ENCODE measurements around the gene KANK2. TPM values are rescaled to one million over a fixed set of nuclear protein-coding genes. Genes with fewer than 3 reads are reported as not detected.

KANK2 gene
- total and polyA plus RNA-seq, 7 experiments from 2014 or later, result 0.32 to 2.9 (median 0.53) TPM; not detected in 2

DNA sequence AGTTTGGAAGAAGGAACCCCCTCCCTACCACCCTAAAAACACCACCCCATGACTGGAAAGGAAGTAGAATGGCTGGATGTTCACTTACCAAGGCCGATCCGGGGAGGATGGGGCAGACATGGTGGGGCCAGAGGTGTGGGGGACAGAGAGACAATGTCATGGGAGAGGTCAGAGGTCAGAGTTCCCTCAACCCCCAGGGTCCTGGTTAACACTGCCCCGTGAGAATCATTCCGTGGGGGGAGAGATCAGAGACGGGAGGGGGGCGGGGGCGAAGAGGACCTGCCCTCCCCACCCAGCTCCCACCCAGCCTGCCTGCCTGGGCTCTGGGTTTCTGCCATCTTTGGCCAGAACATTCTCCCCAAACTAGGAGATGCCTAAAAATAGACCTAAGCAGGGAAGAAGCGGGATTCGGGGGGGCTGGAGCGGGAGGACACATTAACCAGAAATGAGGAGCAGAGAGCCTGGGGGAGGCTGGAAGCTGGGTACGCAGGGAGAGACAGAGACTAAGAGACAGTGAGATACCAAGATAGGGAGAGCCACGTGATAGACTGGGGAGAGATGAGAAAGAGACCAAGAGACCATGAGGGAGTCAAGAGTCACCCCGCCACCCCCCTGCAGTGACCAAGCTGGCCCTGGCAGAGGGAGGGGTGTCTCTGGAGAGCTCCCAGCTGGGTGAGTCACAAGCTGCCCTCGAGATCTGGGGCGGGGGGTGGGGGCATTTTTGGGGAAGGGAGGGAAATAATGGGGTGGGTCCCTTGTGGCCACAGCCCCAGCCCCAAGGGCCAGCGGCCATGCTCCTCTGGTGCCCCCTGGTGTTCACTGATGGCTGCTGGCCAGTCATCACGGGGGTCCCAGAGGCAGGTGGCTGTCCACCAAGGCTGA lies 6.1 kb upstream of the KANK2 start:
- Histone ChIP-seq H3K27ac (ENCODE audit: low read depth, low read length) (no peak overlapping the region), H3K4me1 (ENCODE audit: control insufficient read depth in 2 of 2, insufficient read depth in 2 of 2, low read length in 2 of 2) (no peaks in the 10 kb centered on the region), H3K36me3 (ENCODE audit: control insufficient read depth in 2 of 3, insufficient read depth in 3 of 3, low read length in 3 of 3) (no peaks in the 10 kb centered on the region), H3K27me3 (ENCODE audit: control insufficient read depth in 2 of 2, insufficient read depth in 2 of 2, low read length in 2 of 2) (no peaks in the 10 kb centered on the region), H3K4me3 (ENCODE audit: low read length) (no peak overlapping the region), H3K9me3 (ENCODE audit: control insufficient read depth in 2 of 3, low read length in 3 of 3) (no peaks in the 10 kb centered on the region)
- CTCF ChIA-PET, result interaction anchor here (0.8 to 3.9 kb wide), 4 partner anchors 65 to 262 kb away, joined by 3 to 15 read pairs (median 4); no protein-coding TSS in a partner anchor
- intact Hi-C loops (cut with micrococcal nuclease), result loop anchor here (1.0 to 5.0 kb wide), 3 partner anchors 66 to 167 kb away; no protein-coding TSS in a partner anchor
- POLR2A ChIA-PET, result no interaction called here
- peak; percentile 65 for ATAC-seq
- Mint-ChIP-seq H3K36me3 (no peaks in the 10 kb centered on the region), H3K9me3 (no peaks in the 10 kb centered on the region), H3K4me3 (no peak overlapping the region), H3K27ac (no peak overlapping the region), H3K27me3 (peaks cover 0 to 19% (median 7%) of the 10 kb centered on the region in 5 donors), H3K4me1 (peaks cover 0 to 3% (median 0%) of the 10 kb centered on the region in 7 donors)
- peak in 4 of 9 donors; percentile 7 to 44 (median 21) for DNase-seq

DNA sequence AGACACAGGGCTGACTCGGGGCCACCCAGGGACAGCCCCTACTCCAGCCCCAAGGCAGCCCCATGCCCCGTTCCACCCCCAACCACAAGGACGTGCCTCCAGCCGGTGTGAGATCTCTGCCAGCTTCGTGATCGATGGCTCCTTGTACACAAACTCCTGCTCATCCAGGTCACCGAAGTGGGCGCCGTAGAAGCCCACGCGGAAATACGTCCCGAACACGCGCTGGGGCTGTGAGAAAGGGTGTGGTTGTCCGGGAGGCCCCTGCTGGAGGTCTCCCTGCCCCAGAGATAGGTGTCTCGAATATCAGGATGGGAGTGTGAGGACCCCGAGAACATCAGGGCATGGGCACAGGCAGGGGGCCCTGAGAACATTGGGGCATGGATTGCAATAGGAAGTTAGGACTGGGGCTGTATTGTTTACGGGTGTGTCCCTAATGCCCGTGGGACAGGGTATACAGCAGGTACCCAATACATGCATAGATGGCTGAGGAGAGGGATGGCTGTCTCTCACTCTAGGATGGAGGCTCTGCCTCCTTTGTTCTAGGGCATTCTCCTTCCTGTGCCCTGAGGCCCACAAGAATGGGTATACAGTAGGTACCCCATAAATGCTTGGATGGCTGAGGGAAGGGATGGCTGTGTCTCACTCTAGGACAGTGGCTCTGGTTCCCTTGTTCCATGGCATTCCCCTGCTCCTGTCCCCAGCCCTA lies 5.3 kb upstream of the KANK2 start:
- H3K36me3 ChIP-seq (ENCODE audit: control insufficient read depth in 2 of 3, insufficient read depth in 3 of 3, low read length in 3 of 3), result no peaks in the 10 kb centered on the region
- Mint-ChIP-seq H3K9me3 (no peaks in the 10 kb centered on the region), H3K27me3 (peaks cover 0 to 23% (median 7%) of the 10 kb centered on the region in 5 donors), H3K36me3 (no peaks in the 10 kb centered on the region), H3K4me3 (no peak overlapping the region), H3K4me1 (peaks cover 0 to 4% (median 0%) of the 10 kb centered on the region in 7 donors), H3K27ac (no peak overlapping the region)
- no peaks in the 10 kb centered on the region for H3K27me3 ChIP-seq (ENCODE audit: control insufficient read depth in 2 of 2, insufficient read depth in 2 of 2, low read length in 2 of 2)
- no peak for DNase-seq
- H3K27ac ChIP-seq (ENCODE audit: low read depth, low read length), result no peak overlapping the region
- H3K9me3 ChIP-seq (ENCODE audit: control insufficient read depth in 2 of 3, low read length in 3 of 3), result no peaks in the 10 kb centered on the region
- H3K4me3 ChIP-seq (ENCODE audit: low read length), result no peak overlapping the region
- ChIA-PET CTCF (interaction anchor here (1.0 to 1.2 kb wide), 2 partner anchors 68 to 167 kb away, joined by 4 read pairs; no protein-coding TSS in a partner anchor), POLR2A (no interaction called here)
- intact Hi-C loops (cut with micrococcal nuclease), result loop anchor here (1.0 to 5.0 kb wide), 2 partner anchors 65 to 165 kb away; no protein-coding TSS in a partner anchor
- no peak for ATAC-seq
- no peaks in the 10 kb centered on the region for H3K4me1 ChIP-seq (ENCODE audit: control insufficient read depth in 2 of 2, insufficient read depth in 2 of 2, low read length in 2 of 2)

DNA sequence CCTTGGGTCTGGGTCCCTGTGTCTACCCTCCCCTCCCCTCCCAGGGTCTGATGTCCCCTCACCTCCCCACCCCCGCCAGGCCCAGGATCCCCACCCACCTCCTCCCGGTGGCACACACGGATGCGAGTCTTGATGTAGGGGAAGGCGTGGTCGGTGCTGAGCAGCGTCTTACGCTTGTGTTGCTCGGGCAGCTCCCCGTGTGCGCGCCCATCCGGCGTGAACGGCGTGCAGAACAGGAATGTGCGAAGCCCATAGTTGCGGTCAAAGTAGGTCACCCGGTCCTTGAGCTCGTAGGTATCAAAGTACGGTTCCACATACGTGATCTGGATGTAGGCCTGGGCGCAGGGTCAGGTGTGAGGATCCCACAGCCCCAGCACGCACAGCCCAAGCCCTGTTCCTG lies 4.4 kb upstream of the KANK2 start:
- no peak overlapping the region for H3K27ac ChIP-seq (ENCODE audit: low read depth, low read length)
- Mint-ChIP-seq H3K9me3 (no peaks in the 10 kb centered on the region), H3K27ac (no peak overlapping the region), H3K4me3 (no peak overlapping the region), H3K27me3 (peaks cover 0 to 23% (median 7%) of the 10 kb centered on the region in 5 donors), H3K36me3 (no peaks in the 10 kb centered on the region), H3K4me1 (peaks cover 0 to 6% (median 0%) of the 10 kb centered on the region in 7 donors)
- no peaks in the 10 kb centered on the region for H3K9me3 ChIP-seq (ENCODE audit: control insufficient read depth in 2 of 3, low read length in 3 of 3)
- peaks cover 0 to 4% of the 10 kb centered on the region in 2 donors for H3K4me1 ChIP-seq (ENCODE audit: control insufficient read depth in 2 of 2, insufficient read depth in 2 of 2, low read length in 2 of 2)
- intact Hi-C loops (cut with micrococcal nuclease), result loop anchor here in 1 of 2 donors (5.0 kb wide), 1 partner anchor 164 kb away; no protein-coding TSS in a partner anchor
- ChIA-PET POLR2A (no interaction called here), CTCF (interaction anchor here (1.0 kb wide), 1 partner anchor 166 kb away, joined by 4 read pairs; no protein-coding TSS in a partner anchor)
- no peaks in the 10 kb centered on the region for H3K36me3 ChIP-seq (ENCODE audit: control insufficient read depth in 2 of 3, insufficient read depth in 3 of 3, low read length in 3 of 3)
- ATAC-seq (no peak), DNase-seq (no peak)
- no peak overlapping the region for H3K4me3 ChIP-seq (ENCODE audit: low read length)
- no peaks in the 10 kb centered on the region for H3K27me3 ChIP-seq (ENCODE audit: control insufficient read depth in 2 of 2, insufficient read depth in 2 of 2, low read length in 2 of 2)

DNA sequence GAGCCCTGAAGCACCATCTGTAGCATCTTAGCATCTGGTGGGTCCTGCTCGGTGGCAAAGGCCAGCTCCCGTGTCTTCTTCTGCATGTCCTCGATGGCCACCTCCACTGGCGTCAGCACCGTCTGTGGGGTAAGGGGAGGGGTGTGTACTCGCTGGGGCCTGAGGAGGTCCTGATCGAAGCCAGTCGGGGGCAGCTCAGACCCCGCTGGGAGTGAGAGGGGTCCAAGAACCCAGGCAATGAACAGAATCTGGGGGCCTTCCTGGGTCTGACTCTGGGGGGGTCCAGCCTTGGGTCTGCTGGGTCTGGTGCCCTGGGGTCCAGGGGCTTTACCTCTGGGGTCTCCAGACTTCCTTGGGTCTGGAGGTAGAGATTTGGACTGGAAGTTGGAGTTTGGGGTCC lies 3.6 kb upstream of the KANK2 start:
- DNase-seq (no peak), ATAC-seq (no peak)
- Histone ChIP-seq H3K4me1 (ENCODE audit: control insufficient read depth in 2 of 2, insufficient read depth in 2 of 2, low read length in 2 of 2) (peaks cover 0 to 4% of the 10 kb centered on the region in 2 donors), H3K4me3 (ENCODE audit: low read length) (no peak overlapping the region), H3K36me3 (ENCODE audit: control insufficient read depth in 2 of 3, insufficient read depth in 3 of 3, low read length in 3 of 3) (no peaks in the 10 kb centered on the region), H3K9me3 (ENCODE audit: control insufficient read depth in 2 of 3, low read length in 3 of 3) (no peaks in the 10 kb centered on the region), H3K27me3 (ENCODE audit: control insufficient read depth in 2 of 2, insufficient read depth in 2 of 2, low read length in 2 of 2) (peaks cover 0 to 3% of the 10 kb centered on the region in 2 donors), H3K27ac (ENCODE audit: low read depth, low read length) (no peak overlapping the region)
- intact Hi-C loops (cut with micrococcal nuclease), result loop anchor here in 1 of 2 donors (5.0 kb wide), 1 partner anchor 164 kb away; no protein-coding TSS in a partner anchor
- H3K27me3 Mint-ChIP-seq, result peaks cover 0 to 28% (median 12%) of the 10 kb centered on the region in 5 donors
- CTCF ChIA-PET, result no interaction called here
- H3K4me1 Mint-ChIP-seq, result peaks cover 0 to 8% (median 0%) of the 10 kb centered on the region in 7 donors
- no peak overlapping the region for H3K27ac Mint-ChIP-seq
- H3K4me3 Mint-ChIP-seq, result no peak overlapping the region
- H3K9me3 Mint-ChIP-seq, result no peaks in the 10 kb centered on the region
- H3K36me3 Mint-ChIP-seq, result no peaks in the 10 kb centered on the region
- POLR2A ChIA-PET, result no interaction called here

DNA sequence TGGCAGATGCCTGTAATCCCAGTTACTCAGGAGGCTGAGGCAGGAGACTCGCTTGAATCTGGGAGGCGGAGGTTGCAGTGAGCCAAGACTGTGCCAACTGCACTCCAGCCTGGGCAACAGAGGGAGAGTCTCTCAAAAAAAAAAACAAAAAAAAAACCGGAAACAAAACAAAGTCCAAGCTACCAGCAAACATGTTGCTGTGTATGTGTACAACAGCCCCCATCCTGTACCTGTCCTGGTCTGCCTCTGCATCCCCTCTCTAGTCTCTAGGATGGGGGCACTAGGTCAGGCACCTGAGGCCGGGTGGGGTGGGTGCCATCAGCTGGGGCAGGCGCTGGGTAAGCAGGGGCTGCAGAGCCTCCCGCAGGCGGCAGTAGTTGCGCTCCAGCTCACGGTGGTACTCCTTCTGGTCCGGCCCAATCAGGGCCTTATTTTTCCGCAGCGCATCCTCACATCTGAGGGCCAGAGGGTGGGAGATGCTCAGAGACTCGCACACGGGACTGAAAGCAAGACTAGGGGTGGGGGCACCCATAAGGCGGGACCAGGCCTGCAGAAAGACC lies 2.8 kb upstream of the KANK2 start:
- Mint-ChIP-seq H3K4me1 (peaks cover 0 to 12% (median 6%) of the 10 kb centered on the region in 7 donors), H3K9me3 (peaks cover 0 to 2% (median 0%) of the 10 kb centered on the region in 11 donors), H3K36me3 (no peaks in the 10 kb centered on the region), H3K27ac (no peak overlapping the region), H3K4me3 (no peak overlapping the region), H3K27me3 (peaks cover 5 to 31% (median 17%) of the 10 kb centered on the region in 5 donors)
- Histone ChIP-seq H3K9me3 (ENCODE audit: control insufficient read depth in 2 of 3, low read length in 3 of 3) (no peaks in the 10 kb centered on the region), H3K4me1 (ENCODE audit: control insufficient read depth in 2 of 2, insufficient read depth in 2 of 2, low read length in 2 of 2) (peaks cover 0 to 10% of the 10 kb centered on the region in 2 donors), H3K27ac (ENCODE audit: low read depth, low read length) (no peak overlapping the region), H3K27me3 (ENCODE audit: control insufficient read depth in 2 of 2, insufficient read depth in 2 of 2, low read length in 2 of 2) (peaks cover 0 to 3% of the 10 kb centered on the region in 2 donors), H3K4me3 (ENCODE audit: low read length) (no peak overlapping the region), H3K36me3 (ENCODE audit: control insufficient read depth in 2 of 3, insufficient read depth in 3 of 3, low read length in 3 of 3) (no peaks in the 10 kb centered on the region)
- ChIA-PET CTCF (no interaction called here), POLR2A (no interaction called here)
- intact Hi-C loops (cut with micrococcal nuclease), result loop anchor here in 1 of 2 donors (5.0 kb wide), 1 partner anchor 163 kb away; no protein-coding TSS in a partner anchor
- DNase-seq, result no peak
- no peak for ATAC-seq

DNA sequence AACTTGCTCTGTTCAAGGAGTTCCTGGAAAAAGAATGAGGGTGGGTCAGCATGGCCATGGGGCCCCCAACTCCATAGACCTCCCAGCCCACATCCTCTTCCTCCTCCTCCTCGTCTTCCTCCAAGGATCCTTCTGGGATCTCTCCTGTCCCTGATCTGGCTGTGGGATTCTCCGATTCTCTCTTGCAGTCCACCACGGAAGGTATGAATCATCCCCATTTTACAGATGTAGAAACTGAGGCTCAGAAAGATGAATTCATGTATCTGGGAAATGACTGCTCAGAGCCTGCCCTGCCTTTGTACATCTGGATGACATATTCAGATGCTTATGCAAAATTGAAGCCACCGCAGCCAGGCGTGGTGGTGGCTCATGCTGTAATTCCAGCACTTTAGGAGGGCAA lies 2.2 kb upstream of the KANK2 start:
- Histone ChIP-seq H3K36me3 (ENCODE audit: control insufficient read depth in 2 of 3, insufficient read depth in 3 of 3, low read length in 3 of 3) (no peaks in the 10 kb centered on the region), H3K9me3 (ENCODE audit: control insufficient read depth in 2 of 3, low read length in 3 of 3) (no peaks in the 10 kb centered on the region), H3K27ac (ENCODE audit: low read depth, low read length) (no peak overlapping the region), H3K4me3 (ENCODE audit: low read length) (no peak overlapping the region), H3K27me3 (ENCODE audit: control insufficient read depth in 2 of 2, insufficient read depth in 2 of 2, low read length in 2 of 2) (peaks cover 0 to 3% of the 10 kb centered on the region in 2 donors), H3K4me1 (ENCODE audit: control insufficient read depth in 2 of 2, insufficient read depth in 2 of 2, low read length in 2 of 2) (peaks cover 0 to 13% of the 10 kb centered on the region in 2 donors)
- Mint-ChIP-seq H3K27me3 (peaks cover 5 to 25% (median 17%) of the 10 kb centered on the region in 5 donors), H3K9me3 (peaks cover 0 to 2% (median 0%) of the 10 kb centered on the region in 11 donors), H3K36me3 (no peaks in the 10 kb centered on the region), H3K4me3 (peak overlapping the region in 3 of 10 donors; percentile 18 to 68 (median 32)), H3K4me1 (peaks cover 0 to 15% (median 6%) of the 10 kb centered on the region in 7 donors), H3K27ac (no peak overlapping the region)
- ChIA-PET CTCF (no interaction called here), POLR2A (no interaction called here)
- no peak for DNase-seq
- intact Hi-C loops (cut with micrococcal nuclease), result no loop called here
- ATAC-seq, result no peak
